Islet of Langerhans (tissue), 1 donor: ENCODE data around the gene TYRP1.
"Not testable (repeated sequence)": the region's sequence is repeated elsewhere in the genome, so short reads cannot be mapped to it uniquely, and the experiment has no call there.

Experiments used
- FAIRE-seq: peaks from one replicate; lab custom pipeline; 2011; peaks lifted over from hg19 to GRCh38; lab: Jason Lieb, UNC

TYRP1 gene

GRCh38 chr9:12693141-12693540 is at the start of gene TYRP1:
TYRP1 (plus strand) TSS chr9:12693385; CDS start chr9:12693997, 612 bp downstream.
- no peak for FAIRE-seq

- FAIRE-seq = no peak
These were observed 49.5 kb upstream of the TYRP1 start for GRCh38 chr9:12643686-12644085.

- no peak for FAIRE-seq
These were observed 44.3 kb upstream of the TYRP1 start for GRCh38 chr9:12648925-12649324.

GRCh38 chr9:12651125-12651524 is 42.1 kb upstream of the TYRP1 start:
- FAIRE-seq = no peak

DNA sequence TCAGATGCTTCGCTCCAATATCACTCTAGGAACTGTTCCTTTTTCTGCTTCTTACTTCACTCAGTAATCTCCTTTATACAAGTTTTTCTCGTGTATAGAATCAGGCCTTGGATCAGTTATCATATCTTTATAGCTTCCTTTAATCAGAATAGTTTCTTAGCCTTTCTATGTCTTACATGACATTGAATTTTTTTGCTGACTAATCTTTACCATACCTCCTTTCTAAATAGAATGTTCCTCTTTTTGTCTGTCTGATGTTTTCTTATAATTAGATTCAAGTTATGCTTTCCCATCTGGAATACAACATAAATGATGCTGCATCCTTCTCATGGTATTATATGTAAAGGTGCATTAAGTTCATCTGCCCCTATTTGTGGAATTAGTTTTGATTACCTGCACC is 40.2 kb upstream of the TYRP1 start:
- FAIRE-seq = no peak

DNA sequence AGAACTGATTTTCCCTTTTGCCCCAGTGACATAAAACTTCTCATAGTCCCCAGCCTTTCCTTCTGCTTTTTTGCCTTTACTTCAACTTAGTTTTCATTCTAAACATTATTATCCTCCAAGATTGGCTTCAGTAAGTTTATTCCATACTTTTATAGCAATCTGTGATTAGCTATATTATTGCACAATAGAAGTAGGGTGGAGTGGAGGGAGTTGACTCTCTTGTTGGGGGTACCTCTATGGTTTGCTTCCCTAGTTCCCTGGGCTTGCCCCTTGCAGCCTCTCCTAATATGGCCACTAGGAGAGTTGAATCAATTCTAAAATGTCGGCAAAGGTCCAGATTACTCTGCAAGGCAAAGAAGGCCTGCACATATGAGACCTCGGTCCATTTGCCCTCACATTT is 36.4 kb upstream of the TYRP1 start:
- FAIRE-seq = no peak

GRCh38 chr9:12657233-12657632 is 36.0 kb upstream of the TYRP1 start:
- no peak for FAIRE-seq

DNA sequence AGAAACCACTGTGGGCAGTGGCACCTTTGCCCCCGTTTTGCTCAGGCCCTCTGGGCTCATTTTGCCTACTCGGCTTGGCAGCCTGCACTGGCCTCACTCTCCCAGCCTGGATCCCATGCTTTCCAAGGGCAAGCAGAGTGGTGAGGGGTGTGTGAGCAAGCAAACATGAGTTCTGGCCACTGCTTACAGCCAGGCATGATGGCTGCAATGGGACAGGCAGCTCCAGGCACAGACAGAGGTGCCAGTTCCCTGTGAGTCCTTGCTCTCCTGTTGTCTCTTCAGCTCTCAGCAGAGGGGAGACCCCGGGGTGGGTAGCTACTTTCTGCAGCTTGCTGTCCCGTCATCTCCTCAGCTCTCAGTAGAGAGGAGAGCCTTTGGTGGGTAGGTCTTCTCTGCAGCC is 35.2 kb upstream of the TYRP1 start:
- FAIRE-seq = no peak

- no peak for FAIRE-seq
These were observed 34.5 kb upstream of the TYRP1 start for GRCh38 chr9:12658531-12659209.

DNA sequence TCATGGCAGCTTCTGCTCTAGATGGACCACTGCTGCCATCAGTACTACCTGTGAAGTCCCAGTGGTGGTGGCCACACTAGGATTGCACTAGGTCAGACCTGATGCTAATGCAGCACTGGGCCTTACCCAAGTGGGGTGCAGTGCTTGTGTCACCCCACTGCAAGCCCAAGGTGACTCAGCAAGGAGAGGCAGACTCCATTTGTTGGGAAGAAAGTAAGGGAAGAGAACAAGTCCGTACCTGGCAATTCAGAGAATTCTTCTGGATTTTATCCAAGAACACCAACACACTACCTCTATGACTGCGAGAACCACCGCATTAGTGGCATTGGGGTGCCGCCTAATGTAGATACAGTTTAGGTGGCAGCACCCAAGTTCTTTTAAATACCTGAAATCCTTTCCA is 34.0 kb upstream of the TYRP1 start:
- no peak for FAIRE-seq

GRCh38 chr9:12666813-12667212 is 26.4 kb upstream of the TYRP1 start:
- no peak for FAIRE-seq

GRCh38 chr9:12667892-12668291 is 25.3 kb upstream of the TYRP1 start:
- FAIRE-seq = no peak

- no peak for FAIRE-seq
These were observed 23.2 kb upstream of the TYRP1 start for GRCh38 chr9:12670006-12670405.

- FAIRE-seq = no peak
These were observed 18.2 kb upstream of the TYRP1 start for GRCh38 chr9:12674961-12675360.

GRCh38 chr9:12677462-12678126 is 15.6 kb upstream of the TYRP1 start:
- FAIRE-seq = not testable (repeated sequence)

DNA sequence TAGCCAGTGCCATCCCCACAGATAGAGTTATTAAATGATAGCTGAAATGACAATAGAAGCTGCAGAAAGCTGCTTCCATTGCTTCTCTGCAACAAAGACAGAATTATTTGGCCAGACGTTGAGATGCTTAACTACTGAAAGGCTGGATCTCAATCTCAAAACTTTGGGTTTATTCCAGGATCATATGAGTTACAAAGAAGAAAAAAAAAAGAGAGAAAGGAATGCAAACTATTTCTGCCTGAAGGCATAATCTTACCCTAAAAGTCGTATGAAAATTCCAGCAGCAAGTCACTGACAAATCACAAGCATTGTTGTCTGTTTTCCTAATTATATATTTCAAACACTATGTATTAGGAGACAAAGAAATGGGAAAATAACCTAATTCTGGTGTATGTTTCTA is 12.8 kb upstream of the TYRP1 start:
- no peak for FAIRE-seq

- no peak for FAIRE-seq
These were observed 12.4 kb upstream of the TYRP1 start for GRCh38 chr9:12680757-12681156.

GRCh38 chr9:12681620-12682019 is 11.6 kb upstream of the TYRP1 start:
- no peak for FAIRE-seq

GRCh38 chr9:12684974-12685373 is 8.2 kb upstream of the TYRP1 start:
- no peak for FAIRE-seq

GRCh38 chr9:12689233-12689632 is 4.0 kb upstream of the TYRP1 start:
- FAIRE-seq = no peak

GRCh38 chr9:12694013-12694412 is 828 bp downstream of the TYRP1 start:
- no peak for FAIRE-seq

- no peak for FAIRE-seq
These were observed 2.3 kb downstream of the TYRP1 start for GRCh38 chr9:12695474-12695873.

- FAIRE-seq = no peak
These were observed 3.9 kb downstream of the TYRP1 start for GRCh38 chr9:12696931-12697622.

- FAIRE-seq = no peak
These were observed 4.5 kb downstream of the TYRP1 start for GRCh38 chr9:12697719-12698118.
